Measurements from ENCODE around the gene AKAP13. TPM values are rescaled to one million over a fixed set of nuclear protein-coding genes. Genes with fewer than 3 reads are reported as not detected.

The AKAP13 gene
- total RNA-seq, 1 experiment from 2014 or later, result 54.5 TPM

DNA sequence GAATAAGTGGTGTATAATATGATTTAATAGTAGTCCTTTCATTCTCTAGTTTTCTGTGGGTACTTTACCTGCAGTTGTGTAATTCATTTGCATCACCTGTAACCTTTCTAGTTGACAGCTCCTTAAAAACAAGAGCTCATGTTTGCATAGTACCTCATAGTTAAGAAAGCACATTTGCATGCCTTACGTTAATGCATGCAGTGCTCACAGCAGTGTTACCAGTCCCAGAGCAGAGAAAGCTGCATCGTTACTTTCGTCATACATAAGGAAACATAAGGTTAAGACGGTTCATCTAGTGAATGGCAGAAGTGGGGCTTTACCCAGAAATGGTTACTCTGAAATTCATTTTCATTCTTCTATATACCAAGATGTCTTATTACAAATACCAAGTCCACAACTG lies 111.3 kb downstream of the AKAP13 start:
- no TSS peak for BruUV-seq (replicated peaks)

GRCh38 chr15:85492406-85492805 lies 112.0 kb downstream of the AKAP13 start:
- Histone ChIP-seq H3K27ac (ENCODE audit: low read depth, low read length, poor library complexity, severe bottlenecking) (no peak overlapping the region), H3K4me1 (ENCODE audit: insufficient read depth, low read length, poor library complexity, severe bottlenecking) (peaks cover 2% of the 10 kb centered on the region), H3K36me3 (ENCODE audit: insufficient read depth, low read length, poor library complexity, severe bottlenecking) (no peaks in the 10 kb centered on the region), H3K9me3 (ENCODE audit: low read depth, low read length, poor library complexity, severe bottlenecking) (no peaks in the 10 kb centered on the region), H3K4me3 (ENCODE audit: low read depth, low read length, poor library complexity, severe bottlenecking) (no peak overlapping the region), H3K27me3 (replicated peaks; ENCODE audit: insufficient read depth, low read depth, low read length, poor library complexity) (no peaks in the 10 kb centered on the region)
- intact Hi-C loops (cut with micrococcal nuclease; ENCODE audit: unreplicated experiment), result no loop called here
- TF ChIP-seq EZH2 (IDR thresholded peaks at IDR 0.05; ENCODE audit: borderline replicate concordance, low read depth, low read length, poor library complexity, severe bottlenecking) (no peak), CTCF (conservative IDR thresholded peaks at IDR 0.05; ENCODE audit: low read depth, low read length) (no peak)
- no TSS peak for BruUV-seq (replicated peaks)
- CTCF ChIA-PET, result no interaction called here
- POLR2A ChIA-PET (ENCODE audit: low non-redundant PET), result no interaction called here
- DNase-seq (ENCODE audit: low spot score), result no peak

More for the DNA sequence above, 111.3 kb downstream of the AKAP13 start:
- Histone ChIP-seq H3K27me3 (replicated peaks; ENCODE audit: insufficient read depth, low read depth, low read length, poor library complexity) (no peaks in the 10 kb centered on the region), H3K36me3 (ENCODE audit: insufficient read depth, low read length, poor library complexity, severe bottlenecking) (no peaks in the 10 kb centered on the region), H3K9me3 (ENCODE audit: low read depth, low read length, poor library complexity, severe bottlenecking) (no peaks in the 10 kb centered on the region), H3K4me1 (ENCODE audit: insufficient read depth, low read length, poor library complexity, severe bottlenecking) (peaks cover 2% of the 10 kb centered on the region), H3K27ac (ENCODE audit: low read depth, low read length, poor library complexity, severe bottlenecking) (no peak overlapping the region), H3K4me3 (ENCODE audit: low read depth, low read length, poor library complexity, severe bottlenecking) (no peak overlapping the region)
- ChIA-PET POLR2A (ENCODE audit: low non-redundant PET) (no interaction called here), CTCF (no interaction called here)
- intact Hi-C loops (cut with micrococcal nuclease; ENCODE audit: unreplicated experiment), result no loop called here
- no peak for DNase-seq (ENCODE audit: low spot score)
- TF ChIP-seq CTCF (conservative IDR thresholded peaks at IDR 0.05; ENCODE audit: low read depth, low read length) (no peak), EZH2 (IDR thresholded peaks at IDR 0.05; ENCODE audit: borderline replicate concordance, low read depth, low read length, poor library complexity, severe bottlenecking) (no peak)

DNA sequence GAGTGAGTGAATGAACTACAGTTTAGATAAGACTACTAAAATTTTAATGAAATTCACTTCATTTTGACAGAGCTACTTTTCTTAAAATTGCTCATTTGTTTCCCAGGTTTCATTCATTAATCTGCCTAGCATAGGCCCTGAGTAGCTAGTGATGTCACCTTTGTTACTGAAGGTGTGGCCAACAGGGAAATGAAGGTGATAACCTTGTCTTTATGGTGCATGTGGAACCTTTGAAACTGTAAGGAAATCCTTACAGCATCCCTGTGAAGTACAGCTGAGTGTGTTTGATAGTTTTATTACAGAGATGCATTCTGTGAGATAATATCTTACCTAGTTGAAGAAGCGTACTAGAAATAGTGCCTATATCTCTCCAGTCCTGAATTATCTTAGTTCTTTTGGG lies 112.9 kb downstream of the AKAP13 start:
- ChIA-PET CTCF (interaction anchor here (0.5 kb wide), 1 partner anchor 16 kb away, joined by 4 read pairs; no protein-coding TSS in a partner anchor), POLR2A (ENCODE audit: low non-redundant PET) (no interaction called here)
- Histone ChIP-seq H3K27me3 (replicated peaks; ENCODE audit: insufficient read depth, low read depth, low read length, poor library complexity) (no peaks in the 10 kb centered on the region), H3K27ac (ENCODE audit: low read depth, low read length, poor library complexity, severe bottlenecking) (no peak overlapping the region), H3K4me3 (ENCODE audit: low read depth, low read length, poor library complexity, severe bottlenecking) (no peak overlapping the region), H3K36me3 (ENCODE audit: insufficient read depth, low read length, poor library complexity, severe bottlenecking) (no peaks in the 10 kb centered on the region), H3K9me3 (ENCODE audit: low read depth, low read length, poor library complexity, severe bottlenecking) (no peaks in the 10 kb centered on the region), H3K4me1 (ENCODE audit: insufficient read depth, low read length, poor library complexity, severe bottlenecking) (peaks cover 2% of the 10 kb centered on the region)
- TF ChIP-seq EZH2 (IDR thresholded peaks at IDR 0.05; ENCODE audit: borderline replicate concordance, low read depth, low read length, poor library complexity, severe bottlenecking) (no peak), CTCF (conservative IDR thresholded peaks at IDR 0.05; ENCODE audit: low read depth, low read length) (no peak)
- BruUV-seq (replicated peaks), result no TSS peak
- intact Hi-C loops (cut with micrococcal nuclease; ENCODE audit: unreplicated experiment), result no loop called here
- DNase-seq (ENCODE audit: low spot score), result no peak

Data from A673 (cell line).